ENCODE results near the gene TMCC3. TPM values are rescaled to one million over a fixed set of nuclear protein-coding genes. Genes with fewer than 3 reads are reported as not detected.

TMCC3 gene
- total RNA-seq, 1 donor from 2014 or later: 3.5 TPM

DNA sequence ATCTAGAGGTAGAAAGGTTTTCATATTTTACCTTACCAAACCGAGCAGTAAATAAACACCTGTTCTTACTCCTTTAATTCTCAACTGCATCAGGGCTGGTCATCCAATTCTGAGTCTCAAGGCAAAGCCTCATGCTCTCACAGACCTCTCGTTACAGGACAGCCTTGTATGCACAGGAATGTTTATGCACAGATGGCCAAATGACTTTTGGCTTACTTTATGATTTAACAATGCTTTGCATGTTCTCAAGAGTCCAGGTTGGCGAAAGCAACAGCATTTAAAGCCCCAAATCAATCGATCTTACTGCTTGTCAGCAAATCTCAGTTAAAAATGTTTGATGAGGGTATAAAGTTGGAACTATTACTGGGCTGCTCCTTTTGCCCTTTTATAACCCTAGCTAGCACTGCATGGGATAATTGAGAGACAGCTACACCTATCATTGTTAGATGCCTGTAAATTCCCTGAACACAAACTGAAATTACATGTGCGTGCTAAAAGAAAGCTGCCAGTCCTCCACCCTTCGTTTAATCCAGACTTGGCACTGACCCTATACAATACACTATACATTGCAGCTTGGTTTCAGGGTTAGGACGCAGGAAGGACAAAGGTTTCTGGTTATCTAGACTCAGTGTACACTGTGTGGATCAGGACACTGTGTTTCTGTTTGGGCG is 63.6 kb downstream of the TMCC3 start:
- Histone ChIP-seq H3K4me1 (ENCODE audit: insufficient read depth, low read length) (no peaks in the 10 kb centered on the region), H3K9ac (ENCODE audit: low read length) (no peak overlapping the region), H3K36me3 (ENCODE audit: insufficient read depth, low read length) (no peaks in the 10 kb centered on the region), H3K79me2 (ENCODE audit: insufficient read depth, low read length) (no peaks in the 10 kb centered on the region), H3K4me2 (ENCODE audit: low read length) (no peak overlapping the region), H2AFZ (ENCODE audit: low read depth, low read length) (no peak overlapping the region), H4K20me1 (ENCODE audit: insufficient read depth, low read length) (no peaks in the 10 kb centered on the region), H3K27me3 (ENCODE audit: insufficient read depth, low read length) (peaks cover 2% of the 10 kb centered on the region), H3K27ac (ENCODE audit: low read depth, low read length) (no peak overlapping the region), H3K4me3 (ENCODE audit: insufficient read depth, low read depth, low read length) (no peak overlapping the region), H3K9me3 (ENCODE audit: insufficient read depth, low read depth, low read length) (no peaks in the 10 kb centered on the region)
- DNase-seq (ENCODE audit: low read depth) (peak; percentile 70), FAIRE-seq (no peak)
- H3K4me1 Mint-ChIP-seq (ENCODE audit: low read depth, unreplicated experiment): peaks cover 17% of the 10 kb centered on the region
- TF ChIP-seq, protein P1, sequence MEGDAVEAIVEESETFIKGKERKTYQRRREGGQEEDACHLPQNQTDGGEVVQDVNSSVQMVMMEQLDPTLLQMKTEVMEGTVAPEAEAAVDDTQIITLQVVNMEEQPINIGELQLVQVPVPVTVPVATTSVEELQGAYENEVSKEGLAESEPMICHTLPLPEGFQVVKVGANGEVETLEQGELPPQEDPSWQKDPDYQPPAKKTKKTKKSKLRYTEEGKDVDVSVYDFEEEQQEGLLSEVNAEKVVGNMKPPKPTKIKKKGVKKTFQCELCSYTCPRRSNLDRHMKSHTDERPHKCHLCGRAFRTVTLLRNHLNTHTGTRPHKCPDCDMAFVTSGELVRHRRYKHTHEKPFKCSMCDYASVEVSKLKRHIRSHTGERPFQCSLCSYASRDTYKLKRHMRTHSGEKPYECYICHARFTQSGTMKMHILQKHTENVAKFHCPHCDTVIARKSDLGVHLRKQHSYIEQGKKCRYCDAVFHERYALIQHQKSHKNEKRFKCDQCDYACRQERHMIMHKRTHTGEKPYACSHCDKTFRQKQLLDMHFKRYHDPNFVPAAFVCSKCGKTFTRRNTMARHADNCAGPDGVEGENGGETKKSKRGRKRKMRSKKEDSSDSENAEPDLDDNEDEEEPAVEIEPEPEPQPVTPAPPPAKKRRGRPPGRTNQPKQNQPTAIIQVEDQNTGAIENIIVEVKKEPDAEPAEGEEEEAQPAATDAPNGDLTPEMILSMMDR (IDR thresholded peaks at IDR 0.05; ENCODE audit: insufficient read depth, low read depth, low read length): no peak
- no peak for TF ChIP-seq EZH2 (IDR thresholded peaks at IDR 0.05; ENCODE audit: insufficient read depth, low read length)
- no peaks in the 10 kb centered on the region for H3K9me3 Mint-ChIP-seq (ENCODE audit: unreplicated experiment)
- no peak overlapping the region for H3K27ac Mint-ChIP-seq (ENCODE audit: unreplicated experiment)
- no peaks in the 10 kb centered on the region for H3K27me3 Mint-ChIP-seq (ENCODE audit: low read depth, unreplicated experiment)
- H3K4me3 Mint-ChIP-seq (ENCODE audit: unreplicated experiment): no peak overlapping the region
- no peaks in the 10 kb centered on the region for H3K36me3 Mint-ChIP-seq (ENCODE audit: low read depth, unreplicated experiment)

DNA sequence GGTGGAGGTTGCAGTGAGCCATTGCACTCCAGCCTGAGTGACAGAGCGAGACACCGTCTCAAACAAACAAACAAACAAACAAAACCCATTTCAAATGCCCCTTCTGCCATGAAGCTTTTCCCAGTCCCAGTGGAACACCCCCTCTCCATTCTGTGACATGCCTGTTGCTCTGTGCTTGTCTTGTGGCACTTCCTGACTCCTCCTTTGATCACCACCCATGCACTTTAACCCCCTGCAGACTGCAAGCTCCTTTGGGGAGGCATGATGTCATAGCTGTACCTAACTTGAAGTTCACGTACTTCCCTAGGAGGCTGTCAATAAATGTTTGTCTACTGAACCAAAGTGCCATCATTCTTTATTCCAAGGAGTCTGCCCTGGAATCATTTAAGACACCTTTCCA is 64.7 kb downstream of the TMCC3 start:
- no peaks in the 10 kb centered on the region for H3K36me3 ChIP-seq (ENCODE audit: insufficient read depth, low read length)
- no peak overlapping the region for H3K4me3 ChIP-seq (ENCODE audit: insufficient read depth, low read depth, low read length)
- no peak overlapping the region for H3K27ac ChIP-seq (ENCODE audit: low read depth, low read length)
- Mint-ChIP-seq H3K4me1 (ENCODE audit: low read depth, unreplicated experiment) (peaks cover 17% of the 10 kb centered on the region), H3K9me3 (ENCODE audit: unreplicated experiment) (no peaks in the 10 kb centered on the region), H3K36me3 (ENCODE audit: low read depth, unreplicated experiment) (no peaks in the 10 kb centered on the region), H3K27ac (ENCODE audit: unreplicated experiment) (no peak overlapping the region), H3K27me3 (ENCODE audit: low read depth, unreplicated experiment) (no peaks in the 10 kb centered on the region), H3K4me3 (ENCODE audit: unreplicated experiment) (no peak overlapping the region)
- TF ChIP-seq EZH2 (IDR thresholded peaks at IDR 0.05; ENCODE audit: insufficient read depth, low read length): no peak
- TF ChIP-seq, protein P1 (IDR thresholded peaks at IDR 0.05; ENCODE audit: insufficient read depth, low read depth, low read length): no peak
- DNase-seq (ENCODE audit: low read depth): no peak
- no peak overlapping the region for H2AFZ ChIP-seq (ENCODE audit: low read depth, low read length)
- no peak overlapping the region for H3K9ac ChIP-seq (ENCODE audit: low read length)
- H3K27me3 ChIP-seq (ENCODE audit: insufficient read depth, low read length): peaks cover 2% of the 10 kb centered on the region
- H3K4me1 ChIP-seq (ENCODE audit: insufficient read depth, low read length): no peaks in the 10 kb centered on the region
- no peak overlapping the region for H3K4me2 ChIP-seq (ENCODE audit: low read length)
- no peaks in the 10 kb centered on the region for H4K20me1 ChIP-seq (ENCODE audit: insufficient read depth, low read length)
- FAIRE-seq: no peak
- no peaks in the 10 kb centered on the region for H3K9me3 ChIP-seq (ENCODE audit: insufficient read depth, low read depth, low read length)
- no peaks in the 10 kb centered on the region for H3K79me2 ChIP-seq (ENCODE audit: insufficient read depth, low read length)

DNA sequence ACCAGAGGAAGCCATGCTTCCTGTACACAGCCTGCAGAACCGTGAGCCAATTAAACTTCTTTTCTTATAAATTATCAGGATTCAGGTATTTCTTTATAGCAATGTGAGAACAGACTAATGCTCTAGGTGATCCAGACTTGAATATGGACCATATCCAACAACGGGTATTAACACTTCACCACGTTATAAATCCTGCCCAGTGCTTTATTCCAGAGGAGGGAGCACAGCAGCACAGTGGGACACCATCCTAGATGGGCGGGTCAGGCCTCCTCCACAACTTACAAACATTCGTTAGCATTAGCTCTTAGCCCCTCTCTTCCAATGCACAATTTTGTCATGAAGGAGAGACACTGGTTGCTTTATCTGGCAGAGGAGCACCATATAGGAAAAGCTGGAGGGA is 66.0 kb downstream of the TMCC3 start:
- Mint-ChIP-seq H3K36me3 (ENCODE audit: low read depth, unreplicated experiment) (no peaks in the 10 kb centered on the region), H3K27me3 (ENCODE audit: low read depth, unreplicated experiment) (no peaks in the 10 kb centered on the region), H3K4me3 (ENCODE audit: unreplicated experiment) (no peak overlapping the region), H3K4me1 (ENCODE audit: low read depth, unreplicated experiment) (peaks cover 17% of the 10 kb centered on the region), H3K9me3 (ENCODE audit: unreplicated experiment) (no peaks in the 10 kb centered on the region), H3K27ac (ENCODE audit: unreplicated experiment) (no peak overlapping the region)
- Histone ChIP-seq H2AFZ (ENCODE audit: low read depth, low read length) (no peak overlapping the region), H3K27ac (ENCODE audit: low read depth, low read length) (no peak overlapping the region), H4K20me1 (ENCODE audit: insufficient read depth, low read length) (no peaks in the 10 kb centered on the region), H3K79me2 (ENCODE audit: insufficient read depth, low read length) (no peaks in the 10 kb centered on the region), H3K4me3 (ENCODE audit: insufficient read depth, low read depth, low read length) (no peak overlapping the region), H3K4me1 (ENCODE audit: insufficient read depth, low read length) (no peaks in the 10 kb centered on the region), H3K27me3 (ENCODE audit: insufficient read depth, low read length) (peaks cover 2% of the 10 kb centered on the region), H3K36me3 (ENCODE audit: insufficient read depth, low read length) (no peaks in the 10 kb centered on the region), H3K4me2 (ENCODE audit: low read length) (no peak overlapping the region), H3K9me3 (ENCODE audit: insufficient read depth, low read depth, low read length) (no peaks in the 10 kb centered on the region), H3K9ac (ENCODE audit: low read length) (no peak overlapping the region)
- TF ChIP-seq EZH2 (IDR thresholded peaks at IDR 0.05; ENCODE audit: insufficient read depth, low read length): no peak
- DNase-seq (ENCODE audit: low read depth): no peak
- FAIRE-seq: no peak

Data from astrocyte (in vitro differentiated cells and primary cell).